HG02571 (cell line): Measurements from ENCODE around the gene CCDC57.
"Not testable (repeated sequence)": the region's sequence is repeated elsewhere in the genome, so short reads cannot be mapped to it uniquely, and the experiment has no call there.

Experiments
- ATAC-seq: cut with Tn5 transposase; IDR thresholded peaks from one replicate; pipeline ENCODE4 v1.9.1; 2021; ENCODE audit warnings: mild to moderate bottlenecking, moderate library complexity; ENCODE audit not compliant: unreplicated experiment

CCDC57 gene

GRCh38 chr17:82212331-82213250 lies at the start of gene CCDC57:
CCDC57 (minus strand) TSS chr17:82212842; CDS start chr17:82201944, 10,898 bp downstream.
- peak; percentile 59 for ATAC-seq

- no peak for ATAC-seq
Measured at GRCh38 chr17:82262344-82262743, 49.7 kb upstream of the CCDC57 start.

- not testable (repeated sequence) for ATAC-seq
Measured at GRCh38 chr17:82259972-82260961, 47.6 kb upstream of the CCDC57 start.

GRCh38 chr17:82258555-82258954 lies 45.9 kb upstream of the CCDC57 start:
- no peak for ATAC-seq

GRCh38 chr17:82257473-82257872 lies 44.8 kb upstream of the CCDC57 start:
- no peak for ATAC-seq

- no peak for ATAC-seq
Measured at GRCh38 chr17:82256242-82256885, 43.7 kb upstream of the CCDC57 start.

- ATAC-seq = no peak
Measured at GRCh38 chr17:82255402-82255972, 42.8 kb upstream of the CCDC57 start.

- not testable (repeated sequence) for ATAC-seq
Measured at GRCh38 chr17:82254746-82255145, 42.1 kb upstream of the CCDC57 start.

- not testable (repeated sequence) for ATAC-seq
Measured at GRCh38 chr17:82254096-82254495, 41.5 kb upstream of the CCDC57 start.

GRCh38 chr17:82253179-82253544 lies 40.5 kb upstream of the CCDC57 start:
- ATAC-seq = no peak

GRCh38 chr17:82252511-82253178 lies 40.0 kb upstream of the CCDC57 start:
- no peak for ATAC-seq

GRCh38 chr17:82250868-82251500 lies 38.3 kb upstream of the CCDC57 start:
- no peak for ATAC-seq

- no peak for ATAC-seq
Measured at GRCh38 chr17:82249896-82250581, 37.4 kb upstream of the CCDC57 start.

GRCh38 chr17:82248815-82249674 lies 36.4 kb upstream of the CCDC57 start:
- no peak for ATAC-seq

- ATAC-seq = no peak
Measured at GRCh38 chr17:82247856-82248671, 35.4 kb upstream of the CCDC57 start.

- ATAC-seq = no peak
Measured at GRCh38 chr17:82247182-82247823, 34.7 kb upstream of the CCDC57 start.
